HG02885 (cell line): ENCODE results near the gene SHC3.

Experiments used
- ATAC-seq: cut with Tn5 transposase; IDR thresholded peaks from one replicate; pipeline ENCODE4 v1.9.1; 2021; ENCODE audit warnings: mild to moderate bottlenecking; ENCODE audit not compliant: unreplicated experiment, poor library complexity

The SHC3 gene

GRCh38 chr9:89161221-89161620 lies 17.4 kb downstream of the SHC3 start:
- ATAC-seq, result no peak

- no peak for ATAC-seq
These were observed 17.8 kb downstream of the SHC3 start for GRCh38 chr9:89160806-89161205.

GRCh38 chr9:89154651-89155336 lies 23.8 kb downstream of the SHC3 start:
- no peak for ATAC-seq

- no peak for ATAC-seq
These were observed 24.4 kb downstream of the SHC3 start for GRCh38 chr9:89154218-89154617.

- no peak for ATAC-seq
These were observed 25.2 kb downstream of the SHC3 start for GRCh38 chr9:89153232-89154017.

- no peak for ATAC-seq
These were observed 28.9 kb downstream of the SHC3 start for GRCh38 chr9:89149726-89150125.

GRCh38 chr9:89145097-89145496 lies 33.5 kb downstream of the SHC3 start:
- ATAC-seq, result no peak

GRCh38 chr9:89144238-89144637 lies 34.4 kb downstream of the SHC3 start:
- no peak for ATAC-seq

- no peak for ATAC-seq
These were observed 35.4 kb downstream of the SHC3 start for GRCh38 chr9:89143266-89143665.

GRCh38 chr9:89139455-89139854 lies 39.2 kb downstream of the SHC3 start:
- no peak for ATAC-seq

GRCh38 chr9:89138463-89139390 lies 39.9 kb downstream of the SHC3 start:
- no peak for ATAC-seq

- no peak for ATAC-seq
These were observed 40.8 kb downstream of the SHC3 start for GRCh38 chr9:89137542-89138462.

- ATAC-seq, result no peak
These were observed 42.9 kb downstream of the SHC3 start for GRCh38 chr9:89135591-89136166.

- ATAC-seq, result no peak
These were observed 43.9 kb downstream of the SHC3 start for GRCh38 chr9:89134709-89135108.

- no peak for ATAC-seq
These were observed 55.7 kb downstream of the SHC3 start for GRCh38 chr9:89122949-89123348.

GRCh38 chr9:89120704-89121103 lies 57.9 kb downstream of the SHC3 start:
- ATAC-seq, result no peak

GRCh38 chr9:89116805-89117192 lies 61.8 kb downstream of the SHC3 start:
- ATAC-seq, result no peak

GRCh38 chr9:89116064-89116804 lies 62.4 kb downstream of the SHC3 start:
- ATAC-seq, result no peak

- no peak for ATAC-seq
These were observed 63.2 kb downstream of the SHC3 start for GRCh38 chr9:89115426-89115825.
